GM19468 (cell line): ENCODE data around the gene RBFOX1.
"Not testable (repeated sequence)": the region's sequence is repeated elsewhere in the genome, so short reads cannot be mapped to it uniquely, and the experiment has no call there.

Experiments used
- ATAC-seq: cut with Tn5 transposase; IDR thresholded peaks from one replicate; pipeline ENCODE4 v1.9.1; 2021; ENCODE audit warnings: mild to moderate bottlenecking, moderate library complexity, moderate number of reproducible peaks; ENCODE audit not compliant: unreplicated experiment; ENCODE audit errors: extremely low read depth

Gene RBFOX1

DNA sequence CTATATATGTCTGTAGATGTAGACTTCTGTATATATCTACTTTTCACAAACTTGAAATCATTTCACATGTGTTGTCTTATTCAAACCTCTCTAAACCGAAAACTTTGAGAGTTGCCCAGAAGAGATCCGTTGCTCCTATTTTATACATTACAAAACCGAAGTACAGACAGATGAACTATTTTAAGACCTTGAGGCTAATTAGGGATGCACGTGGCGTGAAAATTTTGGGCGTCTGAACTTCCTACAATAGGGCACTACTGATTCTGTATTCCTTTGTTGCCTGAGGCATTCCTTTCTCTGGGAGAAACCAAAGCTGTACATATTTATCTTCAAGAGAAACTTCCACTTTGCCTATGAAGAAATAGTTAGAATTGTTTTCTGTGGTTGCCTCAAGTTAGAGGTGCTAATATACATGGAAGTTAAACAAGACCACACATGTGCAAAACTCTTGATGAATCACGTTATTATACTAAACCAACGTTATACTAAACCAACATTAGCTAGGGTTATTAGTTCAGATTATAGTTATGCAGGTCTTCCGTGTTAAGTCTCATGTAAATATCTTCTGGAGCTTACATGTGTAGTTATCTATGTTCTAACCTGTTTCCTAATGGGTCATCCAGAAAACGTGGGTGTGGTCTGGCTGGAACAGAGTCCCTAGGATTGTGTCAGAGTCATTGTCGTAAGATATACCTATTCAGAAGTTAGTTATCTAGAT lies 111.2 kb downstream of the RBFOX1 start:
- ATAC-seq = no peak

GRCh38 chr16:7449306-7449705 lies 116.7 kb downstream of the RBFOX1 start:
- no peak for ATAC-seq

DNA sequence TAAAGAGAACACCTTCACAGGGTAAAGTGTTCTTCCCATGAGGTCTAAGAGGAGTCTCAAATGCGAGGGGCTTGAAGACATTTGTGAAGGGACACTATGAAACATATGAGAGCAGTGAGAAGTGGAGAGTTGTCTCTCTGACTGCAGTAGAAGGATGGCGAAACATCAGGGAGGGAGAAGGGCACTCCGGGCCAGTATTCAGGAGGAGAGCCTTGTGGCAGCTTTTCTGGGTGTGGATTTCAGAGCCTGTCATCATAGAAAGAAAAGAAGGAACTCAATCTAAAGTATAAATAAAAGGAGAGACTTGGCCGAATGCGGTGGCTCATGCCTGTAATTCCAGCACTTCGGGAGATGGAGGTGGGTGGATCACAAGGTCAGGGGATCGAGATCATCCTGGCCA lies 117.2 kb downstream of the RBFOX1 start:
- ATAC-seq = no peak

- ATAC-seq = no peak
Measured at GRCh38 chr16:7450440-7450839, 117.8 kb downstream of the RBFOX1 start.

- ATAC-seq = no peak
Measured at GRCh38 chr16:7452090-7452489, 119.4 kb downstream of the RBFOX1 start.

GRCh38 chr16:7456211-7456610 lies 123.6 kb downstream of the RBFOX1 start:
- ATAC-seq = no peak

DNA sequence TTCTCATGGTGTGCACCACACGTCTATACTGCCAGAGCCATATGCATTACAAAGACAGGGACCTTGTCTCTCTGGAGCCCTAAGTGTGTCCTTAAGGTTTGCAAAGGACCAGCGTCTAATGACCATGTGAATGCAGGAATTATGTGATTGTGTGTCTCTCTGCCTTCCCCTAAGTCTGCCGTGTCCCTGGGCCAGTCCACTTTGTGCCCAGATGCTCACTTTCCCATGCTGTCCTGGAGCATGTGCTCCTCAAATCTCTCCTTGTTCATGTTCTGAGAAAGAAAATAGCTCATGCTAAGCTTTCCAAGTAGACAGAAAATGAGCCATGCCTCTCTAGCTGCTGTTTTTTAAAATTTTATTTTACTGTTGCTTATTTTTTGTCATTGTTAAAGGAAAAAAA lies 125.5 kb downstream of the RBFOX1 start:
- ATAC-seq = no peak

GRCh38 chr16:7470344-7470743 lies 137.7 kb downstream of the RBFOX1 start:
- no peak for ATAC-seq

DNA sequence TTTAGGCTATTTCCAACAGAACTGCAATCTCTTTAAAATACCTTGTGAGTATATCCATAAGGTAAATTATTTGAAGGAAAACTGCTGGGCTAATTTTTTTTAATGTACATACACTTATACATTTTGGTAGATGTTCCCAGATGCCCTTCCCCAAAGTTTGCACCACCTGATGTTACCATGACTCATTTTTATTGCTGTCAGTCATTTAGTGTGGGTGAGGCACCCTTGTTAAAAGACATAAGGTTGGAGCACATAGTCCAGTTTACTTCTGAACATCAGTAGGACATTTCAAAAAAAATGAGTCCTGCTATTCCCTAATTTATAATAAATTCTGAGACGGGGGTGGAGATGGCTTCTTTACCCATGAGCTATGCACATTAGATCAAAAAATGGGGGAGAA lies 138.6 kb downstream of the RBFOX1 start:
- ATAC-seq = no peak

GRCh38 chr16:7482032-7482431 lies 149.4 kb downstream of the RBFOX1 start:
- no peak for ATAC-seq

DNA sequence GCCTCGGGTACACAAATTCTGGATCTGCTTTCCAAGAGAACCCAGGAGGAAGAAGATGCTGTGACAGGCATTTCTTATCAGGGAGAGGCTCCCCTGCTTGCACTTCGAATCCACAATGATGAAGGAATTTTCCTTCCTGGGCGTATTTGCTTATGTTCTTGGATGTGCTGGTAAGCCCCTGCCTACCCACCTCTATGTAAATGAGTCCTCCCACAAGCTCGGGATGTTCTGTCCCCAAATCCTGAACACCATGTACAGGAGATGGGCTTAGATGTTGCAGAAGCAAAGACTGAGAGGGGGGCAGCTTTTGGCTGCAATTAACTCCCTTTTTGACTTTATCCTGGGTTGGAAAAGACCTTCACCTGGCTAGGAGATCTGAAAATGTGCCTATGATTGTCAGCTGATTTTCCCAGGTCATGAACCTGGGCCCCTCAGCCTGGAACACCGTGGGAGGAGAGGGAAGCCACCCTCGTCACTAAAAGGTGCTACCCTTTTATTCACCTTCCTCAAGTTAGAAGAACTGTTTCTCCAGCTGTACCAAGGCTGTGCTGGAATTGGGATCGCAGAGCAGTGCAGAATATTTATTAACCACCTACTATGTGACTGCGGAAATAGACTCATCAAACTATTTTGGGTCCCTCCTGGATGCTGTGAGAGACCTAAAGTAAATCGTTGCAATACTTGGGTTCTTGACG lies 150.1 kb downstream of the RBFOX1 start:
- no peak for ATAC-seq

GRCh38 chr16:7487574-7488323 lies 155.1 kb downstream of the RBFOX1 start:
- no peak for ATAC-seq

DNA sequence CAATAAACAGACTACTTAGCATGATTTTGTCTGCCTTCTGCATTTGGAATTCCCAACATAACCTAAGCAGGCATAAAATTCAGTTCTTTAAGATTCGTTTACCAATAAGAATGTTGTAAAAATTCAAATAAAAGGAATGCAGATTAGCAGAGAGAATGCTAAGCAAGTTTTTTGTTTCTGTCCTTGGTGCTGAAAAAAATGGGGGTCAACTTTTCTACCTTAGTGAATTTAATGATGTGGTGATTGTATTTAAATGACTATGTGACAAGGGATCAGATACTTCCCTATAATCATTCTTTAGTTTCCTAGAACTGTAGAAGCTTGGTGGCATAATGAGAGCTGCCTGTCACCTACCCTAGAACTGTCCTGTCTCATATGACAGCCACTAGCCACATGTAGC lies 159.5 kb downstream of the RBFOX1 start:
- no peak for ATAC-seq

GRCh38 chr16:7493133-7493532 lies 160.5 kb downstream of the RBFOX1 start:
- no peak for ATAC-seq

GRCh38 chr16:7497691-7498090 lies 165.0 kb downstream of the RBFOX1 start:
- ATAC-seq = no peak

- no peak for ATAC-seq
Measured at GRCh38 chr16:7501868-7502267, 169.2 kb downstream of the RBFOX1 start.

- ATAC-seq = not testable (repeated sequence)
Measured at GRCh38 chr16:7502591-7503157, 170.0 kb downstream of the RBFOX1 start.

GRCh38 chr16:7503666-7504065 lies 171.0 kb downstream of the RBFOX1 start:
- no peak for ATAC-seq

DNA sequence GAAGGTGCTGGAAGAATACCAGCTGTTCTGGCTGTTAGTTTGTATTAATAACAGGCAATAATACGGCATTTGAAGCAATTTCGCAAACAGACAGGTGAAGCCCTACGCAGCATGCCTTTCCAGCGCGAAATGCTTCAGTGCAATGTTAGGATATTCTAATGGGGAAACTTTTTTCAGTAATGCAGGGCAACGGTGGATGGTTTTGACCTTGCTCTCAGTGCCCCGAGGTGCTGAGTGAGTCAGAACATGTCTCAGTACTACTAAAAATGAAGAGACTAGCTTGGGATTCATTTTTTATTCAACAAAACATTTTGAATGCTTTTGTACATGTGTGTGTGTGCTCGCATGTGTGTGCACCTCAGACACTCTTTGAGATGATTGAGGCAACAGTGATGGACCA lies 172.2 kb downstream of the RBFOX1 start:
- no peak for ATAC-seq

GRCh38 chr16:7505495-7505894 lies 172.8 kb downstream of the RBFOX1 start:
- ATAC-seq = no peak

DNA sequence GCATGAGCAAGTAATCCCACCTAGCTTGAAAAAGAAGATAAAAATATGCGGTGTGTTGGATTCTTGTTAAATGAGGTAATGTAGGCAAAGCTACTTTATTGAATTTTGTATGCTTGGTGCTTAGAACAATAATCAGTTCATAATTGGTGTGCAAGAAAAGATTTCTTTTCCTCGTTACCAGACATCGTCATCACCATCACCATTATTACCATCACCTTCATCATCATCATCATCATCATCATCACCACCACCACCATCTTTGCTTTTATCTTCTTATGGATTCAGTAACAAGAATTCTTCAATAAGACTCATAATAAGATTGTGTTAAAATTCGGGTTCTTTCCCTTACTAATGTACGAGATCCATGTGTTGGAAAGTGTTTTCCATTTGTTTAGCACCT lies 173.7 kb downstream of the RBFOX1 start:
- ATAC-seq = no peak
